Left hindlimb (tissue), 1 donor: Measurements from ENCODE around the gene COL12A1.

Source experiments
- DNase-seq: peaks from one replicate; pipeline ENCODE4 v3.0.0-alpha.2; 2018

Gene COL12A1

DNA sequence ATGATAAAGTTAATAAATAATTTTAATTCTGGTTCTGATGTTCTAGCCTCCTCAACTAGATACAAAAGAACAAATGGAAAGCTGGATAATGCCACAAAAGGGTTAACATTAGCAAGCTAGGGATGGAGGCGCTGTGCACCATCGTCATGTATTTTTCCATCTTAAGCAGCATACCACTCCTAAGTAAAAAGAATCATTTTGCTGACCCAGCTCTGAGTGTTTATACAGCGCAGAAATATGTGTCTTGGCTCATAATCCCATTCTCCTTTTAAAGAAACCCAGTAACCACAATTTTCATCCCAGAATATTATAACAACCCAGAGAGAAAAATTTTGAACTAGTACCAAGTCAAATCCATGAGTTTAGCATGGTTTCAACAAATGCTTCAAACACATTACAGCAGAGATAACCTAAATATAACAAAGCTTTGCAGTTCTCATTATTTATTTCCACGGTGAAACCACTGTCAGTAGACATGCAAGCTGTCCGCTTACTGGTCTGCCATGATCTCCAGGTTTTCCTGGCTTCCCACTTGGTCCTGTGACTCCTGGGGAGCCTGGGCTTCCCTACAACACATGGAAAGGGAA lies 111.1 kb downstream of the COL12A1 start:
- DNase-seq, result peak; percentile 55

DNA sequence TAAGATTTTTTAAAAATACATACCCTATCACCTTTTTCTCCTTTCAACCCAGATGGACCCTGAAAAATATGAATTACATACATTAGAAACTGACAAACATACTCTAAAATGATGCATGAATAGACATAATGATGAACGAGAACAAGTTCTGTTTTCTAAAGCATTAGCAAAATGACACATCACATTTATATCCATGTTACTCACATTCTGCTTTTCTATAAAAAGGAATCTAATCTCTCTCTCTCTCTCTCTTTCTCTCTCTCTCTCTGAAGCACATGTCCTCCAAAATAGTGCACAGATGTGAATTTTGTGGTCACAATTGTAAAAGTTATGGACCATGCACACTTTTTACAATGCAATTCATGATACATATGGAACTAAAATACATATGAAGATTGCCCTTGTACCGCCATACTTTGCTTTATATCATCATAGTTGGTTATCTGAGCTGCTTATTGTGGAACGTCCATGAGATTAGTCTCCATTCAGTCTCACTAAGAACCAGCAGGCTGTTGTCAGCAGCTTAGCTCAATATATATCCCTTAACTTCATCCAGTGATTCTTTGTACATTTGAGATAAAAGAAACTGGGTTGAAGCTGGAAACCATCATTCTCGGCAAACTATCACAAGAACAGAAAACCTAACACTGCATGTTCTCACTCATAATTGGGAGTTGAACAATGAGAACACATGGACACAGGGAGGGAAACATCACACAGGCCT lies 114.2 kb downstream of the COL12A1 start:
- DNase-seq, result no peak

DNA sequence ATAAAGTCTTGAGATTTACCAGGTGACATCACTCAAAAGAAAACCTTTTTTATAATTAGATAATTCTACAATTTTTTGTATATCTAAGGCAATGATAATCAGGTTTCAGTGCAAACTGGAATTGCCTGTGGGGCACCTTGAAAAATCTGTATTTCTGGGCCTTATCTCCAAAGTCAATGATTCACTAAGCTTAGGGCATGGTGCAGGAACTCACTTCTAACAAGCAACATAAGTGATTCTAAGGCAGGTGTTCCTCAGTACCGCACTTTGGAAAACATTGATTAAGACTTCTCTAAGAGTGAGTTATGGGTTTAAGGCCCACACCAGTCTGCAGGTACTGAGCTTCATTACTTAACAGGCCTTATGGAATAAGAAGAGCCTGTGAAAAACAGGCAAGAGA lies 115.3 kb downstream of the COL12A1 start:
- DNase-seq, result no peak

DNA sequence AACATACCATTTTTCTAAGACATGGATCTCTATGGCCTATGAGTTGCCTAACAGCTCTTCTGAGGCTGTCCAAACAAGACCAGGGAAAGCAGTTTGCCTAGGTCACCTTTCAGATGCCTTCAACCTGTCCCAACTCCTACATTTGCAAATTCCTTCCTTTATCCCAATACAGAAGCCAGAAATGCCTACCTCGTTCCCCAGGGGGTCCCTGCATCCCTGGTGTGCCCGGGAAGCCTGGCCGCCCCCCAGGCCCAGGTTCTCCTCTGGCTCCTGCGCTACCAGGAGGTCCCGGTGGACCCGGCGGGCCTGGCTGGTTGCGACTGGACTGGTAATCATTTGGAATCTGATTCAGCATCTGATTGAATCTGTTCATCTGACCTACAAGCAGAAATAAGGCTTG lies 115.9 kb downstream of the COL12A1 start:
- DNase-seq, result no peak

DNA sequence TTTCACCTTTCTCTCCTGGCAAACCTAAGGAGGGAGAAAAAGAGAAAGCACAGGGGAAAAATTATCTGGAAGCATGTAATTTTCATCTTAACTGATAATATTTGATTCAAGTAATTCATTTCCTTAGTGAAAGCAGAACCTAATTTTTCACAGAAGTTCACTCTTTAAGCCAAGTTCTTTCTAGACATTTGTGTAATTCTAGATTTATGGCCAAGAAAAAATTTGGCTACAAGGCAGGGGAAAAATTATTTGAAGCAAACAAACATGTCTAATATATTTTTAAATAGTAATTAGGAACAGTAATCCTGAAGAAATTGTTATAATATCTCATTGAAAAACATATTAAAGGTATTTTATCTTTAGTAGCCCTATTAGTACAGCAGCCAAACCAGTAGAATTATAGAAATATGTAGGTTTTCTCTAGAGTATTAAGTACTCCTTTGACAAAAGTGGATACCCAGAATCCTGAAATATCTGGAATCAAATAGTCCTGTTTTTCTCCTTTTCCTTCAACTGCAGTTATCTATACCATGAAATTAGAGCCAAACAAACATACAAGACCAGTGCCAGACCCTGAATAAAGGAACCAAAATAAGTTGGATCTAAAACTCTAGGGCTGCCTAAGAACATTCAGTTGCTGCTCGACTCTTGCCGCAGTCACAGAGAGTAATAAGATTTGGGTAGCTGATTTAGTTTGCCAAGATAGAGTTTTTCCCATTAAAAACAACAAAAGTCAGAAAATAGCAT lies 116.5 kb downstream of the COL12A1 start:
- no peak for DNase-seq

DNA sequence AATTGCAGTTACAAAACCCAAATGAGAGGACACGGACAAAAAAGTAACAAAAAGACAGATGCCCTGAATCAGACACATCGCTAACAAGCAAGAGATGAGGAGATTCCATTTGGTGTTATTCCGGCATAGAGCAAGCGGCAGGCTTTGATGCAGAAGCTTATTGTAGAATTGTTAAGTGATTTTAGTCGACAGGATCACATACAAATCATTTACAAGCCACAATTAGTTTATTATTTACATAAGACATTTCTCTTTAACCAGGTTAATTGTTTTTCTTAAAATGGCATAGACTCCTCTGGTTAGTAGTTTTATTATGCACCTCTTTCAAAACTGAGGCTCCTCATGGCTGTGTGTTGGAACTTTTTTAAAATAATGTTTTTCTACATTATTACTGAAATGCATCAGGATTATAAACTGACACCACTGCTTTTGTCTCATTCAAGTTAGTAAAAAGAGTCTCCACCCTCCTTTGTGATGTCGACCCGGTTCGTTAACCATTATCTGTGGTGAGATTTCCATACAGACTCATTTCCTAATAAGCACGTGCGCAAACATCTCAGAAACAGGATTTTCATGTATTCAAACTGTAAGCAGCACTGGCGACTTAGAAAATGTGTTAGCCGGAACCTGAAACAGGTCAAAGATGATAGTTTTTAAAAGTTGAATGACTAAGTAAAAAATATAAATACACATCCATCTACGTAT lies 119.8 kb downstream of the COL12A1 start:
- no peak for DNase-seq

DNA sequence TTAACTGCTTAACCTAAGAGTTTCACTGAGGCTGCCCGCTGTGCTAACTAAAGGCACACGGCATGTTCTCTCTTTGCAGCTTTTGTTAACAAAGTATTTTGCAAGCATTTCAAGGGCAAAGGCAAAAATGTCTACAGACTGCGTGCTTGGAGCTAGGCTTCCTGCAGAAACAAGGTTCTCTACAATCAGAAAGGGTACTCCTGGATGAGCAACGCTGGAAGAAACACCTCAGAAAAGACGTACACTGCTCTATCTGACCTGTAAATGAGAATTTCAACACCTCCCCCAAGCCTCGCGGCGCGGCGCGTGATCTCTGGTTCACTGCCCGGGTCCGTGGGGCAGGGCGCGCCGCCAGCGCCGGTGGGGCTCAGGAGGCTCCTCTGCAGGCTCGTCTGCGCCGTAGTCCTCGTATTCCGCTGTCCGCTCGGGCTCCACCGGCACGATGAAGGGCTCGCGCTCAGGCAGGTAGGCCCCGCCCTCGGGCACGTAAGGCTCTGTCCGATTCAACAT lies 120.9 kb downstream of the COL12A1 start:
- DNase-seq, result peak; percentile 56

DNA sequence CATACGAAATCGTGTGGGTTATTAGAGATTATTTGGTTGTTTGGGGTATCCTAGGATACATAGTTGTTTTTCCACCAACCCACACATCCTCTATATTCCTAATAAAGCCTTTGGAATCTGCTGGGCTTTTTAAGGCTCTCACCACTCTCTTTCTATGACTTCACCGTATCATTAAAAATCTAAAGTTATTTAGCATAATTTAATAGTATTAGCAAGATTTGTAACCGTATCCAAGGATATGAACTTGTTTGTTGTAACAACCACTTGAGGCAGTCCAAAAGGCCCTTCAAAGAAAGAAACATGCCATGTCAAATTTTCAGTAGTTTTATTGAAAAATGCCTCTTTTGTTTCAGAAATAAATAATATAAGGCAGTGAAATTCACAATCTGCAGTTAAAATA lies 121.8 kb downstream of the COL12A1 start:
- no peak for DNase-seq

DNA sequence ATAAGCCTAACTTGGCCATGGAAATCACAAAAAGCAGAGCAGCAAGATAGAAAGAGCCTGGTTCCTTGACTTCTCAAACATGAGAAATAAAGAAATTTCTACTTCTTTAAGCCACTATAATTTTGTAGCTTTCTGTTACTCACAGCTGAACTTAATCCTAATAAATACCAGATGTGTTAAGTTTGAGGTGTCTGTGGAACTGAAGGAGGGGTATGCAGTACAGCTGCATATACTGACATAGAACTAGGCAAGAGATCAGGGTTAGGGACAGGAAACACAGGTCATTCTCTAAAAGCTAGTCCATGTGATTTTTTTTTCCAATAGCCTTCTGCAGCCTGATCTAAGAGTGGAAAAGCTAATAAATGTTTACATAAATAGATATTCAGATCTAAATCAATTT lies 123.9 kb downstream of the COL12A1 start:
- DNase-seq, result no peak

DNA sequence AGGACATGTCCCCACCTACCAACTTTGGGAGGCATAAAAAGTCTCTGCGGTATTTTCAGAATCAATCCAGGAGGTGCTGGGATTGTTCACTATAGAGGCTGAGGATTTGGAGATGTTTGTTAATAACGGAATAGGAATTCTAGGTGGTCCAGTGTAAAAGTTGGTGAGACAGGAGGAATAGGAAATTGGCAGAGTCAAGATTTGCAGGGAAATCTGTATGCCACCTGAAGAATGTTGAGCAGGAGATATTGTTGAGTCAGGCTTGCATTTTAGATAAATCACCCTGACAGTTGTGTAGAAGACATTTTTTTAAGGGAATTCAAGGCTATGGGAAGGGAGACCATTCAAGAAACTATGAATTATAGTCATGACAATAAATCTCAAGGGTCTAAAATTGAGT lies 124.8 kb downstream of the COL12A1 start:
- DNase-seq, result no peak

DNA sequence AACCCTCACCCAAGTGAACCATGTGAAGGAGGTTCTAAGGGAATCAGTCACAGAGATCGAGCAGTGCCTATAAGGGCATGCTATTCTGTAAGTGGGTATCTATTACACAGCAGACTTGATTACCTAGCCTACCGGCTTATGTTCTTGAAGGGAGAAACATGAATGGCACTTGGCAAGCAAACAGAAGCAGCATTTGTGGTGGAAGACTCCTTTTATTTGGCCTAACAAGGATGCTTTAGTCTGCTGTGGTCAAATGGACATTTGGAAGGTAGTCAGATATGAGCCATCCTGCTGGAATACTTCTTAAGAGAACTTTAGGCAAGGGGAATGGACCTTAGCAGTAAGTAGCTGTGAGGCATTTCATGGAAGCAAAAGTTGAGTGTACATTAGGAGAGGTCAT lies 126.3 kb downstream of the COL12A1 start:
- no peak for DNase-seq

DNA sequence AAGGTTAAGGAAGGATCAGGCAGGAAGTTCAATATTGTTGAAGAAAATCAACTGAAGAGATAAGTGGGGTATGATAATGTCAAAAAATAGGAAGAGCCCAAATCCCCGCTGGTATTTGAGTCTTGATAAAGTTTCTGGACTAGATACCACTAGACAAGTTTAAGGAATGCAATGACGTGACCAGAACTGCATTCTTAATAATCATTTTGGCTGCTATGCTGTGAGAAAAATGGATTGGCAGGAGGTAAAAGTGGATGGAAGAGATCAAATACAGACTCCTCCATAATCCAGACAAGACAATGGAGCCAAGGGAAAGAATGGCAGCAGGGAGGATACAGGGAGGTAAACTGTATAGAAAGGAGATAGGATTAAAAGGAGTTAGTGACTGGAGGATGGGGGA lies 128.2 kb downstream of the COL12A1 start:
- DNase-seq, result no peak

DNA sequence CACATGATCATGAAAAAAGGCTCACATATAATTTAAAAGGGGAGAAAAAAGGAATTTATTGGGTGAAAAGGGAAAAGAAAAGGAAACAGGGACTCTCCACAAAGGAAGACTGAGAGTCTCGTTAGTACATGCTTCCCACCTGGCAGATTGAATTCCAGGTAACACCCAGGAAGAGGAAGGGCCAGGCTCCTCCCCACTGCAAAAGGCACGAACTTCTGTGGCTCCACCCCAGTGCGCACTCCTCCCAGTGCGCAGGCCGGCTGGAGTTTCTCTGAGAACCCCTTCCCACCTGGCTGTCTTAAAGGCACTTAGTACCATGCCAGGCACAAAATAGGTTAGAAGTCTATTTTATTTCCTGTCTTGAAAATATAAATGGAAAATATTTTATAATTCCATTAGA lies 129.8 kb downstream of the COL12A1 start:
- DNase-seq, result no peak

DNA sequence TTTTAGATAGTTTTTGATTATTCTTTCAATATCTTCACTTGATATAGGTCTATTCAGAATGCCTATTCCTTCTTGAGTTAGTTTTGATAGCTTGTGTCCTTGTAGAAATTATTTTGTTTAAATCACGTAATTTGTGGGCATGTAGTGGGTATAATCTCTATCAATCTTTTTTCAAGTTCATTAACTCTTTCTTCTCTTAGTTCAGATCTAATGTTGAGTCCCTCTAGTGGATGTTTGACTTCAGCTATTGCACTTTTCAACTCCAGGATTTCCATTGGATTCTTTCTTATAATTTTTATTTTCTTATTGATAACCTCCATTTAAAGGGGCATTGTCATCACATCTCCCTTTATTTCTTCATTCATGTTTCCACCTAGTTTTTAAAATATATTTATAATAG lies 135.6 kb downstream of the COL12A1 start:
- DNase-seq, result no peak

DNA sequence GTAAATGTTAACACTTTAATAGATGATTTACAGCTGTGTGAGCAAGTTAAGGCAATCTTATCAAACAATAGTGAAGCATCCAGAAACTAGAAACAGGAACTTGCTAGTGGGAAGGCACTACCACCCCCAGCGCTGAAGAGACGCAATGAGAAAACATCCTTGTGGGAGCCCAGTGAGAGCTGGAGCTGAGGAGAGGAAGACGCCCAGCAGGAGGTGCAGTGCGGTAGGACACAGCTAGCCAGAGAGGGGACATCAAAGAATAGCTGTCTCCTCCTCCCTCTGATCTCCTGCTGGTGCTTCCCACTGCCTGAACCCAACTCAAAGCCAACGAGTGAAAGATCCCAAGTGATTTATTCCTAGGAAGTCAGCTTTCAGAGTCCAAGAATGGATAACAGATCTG lies 140.3 kb downstream of the COL12A1 start:
- no peak for DNase-seq

DNA sequence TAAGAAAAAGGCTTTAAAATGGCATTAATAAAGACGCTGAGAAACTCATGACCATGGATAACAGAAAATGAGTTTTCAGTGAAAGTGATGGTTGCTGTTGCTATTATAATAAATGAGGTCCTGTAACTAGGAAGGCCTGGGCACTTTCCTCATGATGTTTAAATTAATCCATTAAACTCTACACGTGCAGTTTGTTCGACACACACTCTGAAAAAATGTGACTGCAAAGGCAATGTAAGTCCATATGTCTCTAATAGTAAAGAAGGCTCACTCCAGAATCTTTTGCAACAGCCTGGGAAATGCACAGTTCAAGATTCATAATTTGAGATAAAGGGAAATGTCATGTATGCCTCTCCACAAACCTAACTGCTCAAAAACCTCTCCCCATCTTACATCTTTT lies 153.4 kb downstream of the COL12A1 start:
- no peak for DNase-seq

DNA sequence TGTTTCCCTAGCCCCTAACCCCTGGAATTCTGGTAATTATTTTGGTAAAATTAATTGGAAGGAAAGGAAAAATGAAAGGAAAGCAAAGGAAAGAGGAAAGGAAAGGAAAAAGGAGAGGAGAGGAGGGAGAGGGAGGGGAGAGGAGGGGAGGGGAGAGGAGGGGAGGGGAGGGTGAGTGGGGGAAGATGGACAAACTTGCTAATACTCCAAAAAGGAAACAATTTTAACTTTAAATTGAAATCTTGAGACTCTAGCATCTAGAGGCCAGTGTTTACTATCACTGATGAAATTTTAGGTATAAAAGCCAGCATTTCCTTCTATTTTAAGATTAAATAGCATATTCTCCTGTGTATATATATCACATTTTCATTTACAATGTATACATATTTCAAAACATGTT lies 156.5 kb downstream of the COL12A1 start:
- DNase-seq, result no peak

DNA sequence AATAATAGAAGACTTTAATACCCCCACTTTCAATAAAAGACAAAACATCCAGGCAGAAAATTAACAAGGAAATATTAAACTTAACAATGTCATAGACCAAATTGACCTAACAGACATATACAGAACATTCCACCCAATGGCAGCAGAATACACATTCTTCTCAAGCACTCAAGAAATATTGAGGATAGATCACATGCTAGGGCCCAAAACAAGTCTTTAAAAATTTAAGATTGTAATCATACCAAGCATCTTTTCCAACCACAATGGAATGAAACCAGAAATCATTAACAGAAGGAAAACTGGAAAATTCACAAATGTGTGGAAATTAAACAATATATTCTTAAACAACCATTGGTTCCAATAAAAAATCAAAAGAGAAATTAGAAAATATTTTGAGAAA lies 161.0 kb downstream of the COL12A1 start:
- no peak for DNase-seq

DNA sequence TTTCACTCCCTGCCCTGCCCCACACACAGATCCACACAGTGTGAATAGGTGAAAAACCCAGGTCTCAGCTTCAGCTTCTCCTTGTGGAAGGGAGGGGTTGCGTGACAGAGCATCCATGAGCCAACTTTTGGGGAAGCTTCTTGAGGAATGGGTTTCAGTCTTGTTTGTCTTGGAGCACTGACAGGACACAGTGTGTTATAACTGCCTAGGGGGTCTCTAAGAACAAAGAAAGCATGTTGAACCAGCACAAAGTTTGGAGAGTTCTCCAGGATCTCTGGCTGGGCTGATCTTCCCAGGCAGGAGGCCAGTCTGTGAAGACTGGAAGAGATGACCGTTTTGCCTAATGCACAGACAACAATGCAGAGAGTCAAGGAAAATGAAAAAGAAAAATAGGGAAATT lies 164.5 kb downstream of the COL12A1 start:
- DNase-seq, result no peak
